AG04449 (cell line): ENCODE data around the gene TLE4.
A peak's percentile ranks its signal among the peaks of the same experiment; 100 is the strongest.

ENCODE experiments used
- CTCF ChIA-PET: fragments of 350-600 bp; formaldehyde crosslinking; extraction: SDS; loops from one replicate; lab custom pipeline; 2021; ENCODE audit warnings: antibody characterized with exemption; lab: Yijun Ruan, JAX
- POLR2A ChIA-PET: fragments of 400-600, 350-600 bp; formaldehyde crosslinking; extraction: SDS; loops from one replicate; lab custom pipeline; 2020; ENCODE audit warnings: antibody characterized with exemption, inconsistent platforms; lab: Yijun Ruan, JAX
- DNase-seq: peaks from one replicate; pipeline ENCODE4 v3.0.0-alpha.2; 2010; ENCODE audit warnings: low read depth, low spot score
- H3K4me3 ChIP-seq: 2 replicates; pipeline ENCODE4 v1.5.1; 2011; ENCODE audit warnings: low read depth, mild to moderate bottlenecking, control low read depth, low read length
- TF ChIP-seq, protein P1 (sequence below): IDR thresholded peaks from one replicate; pipeline ENCODE4 v1.5.1; 2011; ENCODE audit warnings: mild to moderate bottlenecking, moderate library complexity, low read length, control low read depth, inconsistent platforms; ENCODE audit not compliant: insufficient read depth; ENCODE audit errors: missing control alignments

Gene TLE4

DNA sequence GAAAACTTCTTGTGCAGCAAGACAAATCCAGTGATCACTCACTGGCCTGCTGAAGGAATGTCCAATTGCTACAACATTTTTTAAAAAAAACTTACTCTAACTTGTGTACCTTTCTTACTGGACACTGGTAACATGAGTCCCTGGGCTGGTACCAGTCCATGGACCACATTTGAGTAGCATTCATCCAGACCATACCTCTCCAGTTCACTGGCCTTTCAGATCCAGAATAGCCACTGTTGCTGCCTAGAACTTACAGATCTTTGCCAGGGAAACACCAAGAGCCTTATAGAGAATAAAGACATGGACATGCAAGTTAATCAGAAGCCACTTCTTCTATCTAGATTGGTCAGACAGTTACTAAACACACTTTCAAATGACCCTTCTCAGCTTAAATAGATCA lies 185.3 kb downstream of the TLE4 start:
- H3K4me3 ChIP-seq, result no peak overlapping the region
- ChIA-PET POLR2A (no interaction called here), CTCF (interaction anchor here (1.6 to 2.5 kb wide), 4 partner anchors 11 to 20 kb away, joined by 6 to 10 read pairs (median 8); no protein-coding TSS in a partner anchor)
- TF ChIP-seq, protein P1, sequence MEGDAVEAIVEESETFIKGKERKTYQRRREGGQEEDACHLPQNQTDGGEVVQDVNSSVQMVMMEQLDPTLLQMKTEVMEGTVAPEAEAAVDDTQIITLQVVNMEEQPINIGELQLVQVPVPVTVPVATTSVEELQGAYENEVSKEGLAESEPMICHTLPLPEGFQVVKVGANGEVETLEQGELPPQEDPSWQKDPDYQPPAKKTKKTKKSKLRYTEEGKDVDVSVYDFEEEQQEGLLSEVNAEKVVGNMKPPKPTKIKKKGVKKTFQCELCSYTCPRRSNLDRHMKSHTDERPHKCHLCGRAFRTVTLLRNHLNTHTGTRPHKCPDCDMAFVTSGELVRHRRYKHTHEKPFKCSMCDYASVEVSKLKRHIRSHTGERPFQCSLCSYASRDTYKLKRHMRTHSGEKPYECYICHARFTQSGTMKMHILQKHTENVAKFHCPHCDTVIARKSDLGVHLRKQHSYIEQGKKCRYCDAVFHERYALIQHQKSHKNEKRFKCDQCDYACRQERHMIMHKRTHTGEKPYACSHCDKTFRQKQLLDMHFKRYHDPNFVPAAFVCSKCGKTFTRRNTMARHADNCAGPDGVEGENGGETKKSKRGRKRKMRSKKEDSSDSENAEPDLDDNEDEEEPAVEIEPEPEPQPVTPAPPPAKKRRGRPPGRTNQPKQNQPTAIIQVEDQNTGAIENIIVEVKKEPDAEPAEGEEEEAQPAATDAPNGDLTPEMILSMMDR, result no peak
- DNase-seq, result no peak

DNA sequence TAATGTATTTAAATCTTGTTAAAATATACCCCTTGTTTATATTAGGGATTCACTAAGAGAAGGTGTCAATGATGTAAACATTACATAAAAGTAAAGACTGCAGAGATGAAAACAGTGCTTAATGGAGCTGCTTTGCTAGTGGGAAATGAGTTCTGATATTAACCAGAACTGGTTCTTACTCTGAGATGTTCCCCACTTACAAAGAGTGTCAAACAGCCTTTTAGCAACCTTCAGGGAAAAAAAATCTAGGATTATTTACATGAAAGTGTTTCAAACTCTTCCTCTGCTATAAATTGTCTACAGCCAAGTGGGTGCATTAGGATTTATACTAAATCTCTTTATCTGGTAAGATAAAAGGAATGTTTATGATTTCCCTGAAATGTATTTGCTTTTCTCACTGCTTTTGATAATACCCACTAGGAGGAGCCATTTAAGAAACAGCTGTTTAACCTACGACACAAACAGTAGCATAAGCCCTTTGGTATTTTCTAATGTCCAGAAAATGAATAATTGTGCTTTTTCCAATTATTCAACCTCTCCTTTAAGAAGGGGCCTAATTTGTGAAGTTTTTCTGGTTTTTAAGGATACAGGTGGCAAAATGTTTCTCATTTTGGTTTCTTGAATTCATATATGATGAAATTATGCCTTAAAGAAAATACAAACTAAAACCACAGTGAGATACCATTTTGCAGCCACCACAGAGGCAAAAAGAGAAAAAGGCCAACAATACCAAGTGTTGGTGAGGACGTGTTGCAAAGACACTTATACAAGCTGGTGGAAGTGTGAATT lies 186.3 kb downstream of the TLE4 start:
- TF ChIP-seq, protein P1, result peak; percentile 7
- CTCF ChIA-PET, result interaction anchor here (1.3 to 2.5 kb wide), 5 partner anchors 10 to 19 kb away, joined by 5 to 10 read pairs (median 7); no protein-coding TSS in a partner anchor
- H3K4me3 ChIP-seq, result no peak overlapping the region
- no peak for DNase-seq
- POLR2A ChIA-PET, result no interaction called here

DNA sequence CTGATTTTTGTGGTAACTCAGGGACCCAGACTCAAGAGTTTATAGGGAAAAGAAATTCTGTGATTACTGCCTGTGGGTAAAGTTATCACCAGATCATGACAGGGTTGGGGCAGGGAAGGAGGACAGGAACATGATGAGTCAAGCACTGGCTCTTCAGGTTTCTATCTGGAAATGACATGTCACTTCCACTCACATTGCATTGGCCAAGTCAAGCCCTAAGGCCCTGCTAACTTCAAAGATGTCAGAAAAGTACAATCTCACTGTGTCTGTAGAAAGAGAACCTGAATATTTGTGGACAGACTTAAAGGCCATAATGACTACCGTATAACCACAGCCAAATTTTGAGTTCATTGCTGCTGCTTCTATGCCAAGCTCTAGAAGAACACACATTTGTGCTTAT lies 187.7 kb downstream of the TLE4 start:
- DNase-seq, result no peak
- TF ChIP-seq, protein P1, result no peak
- H3K4me3 ChIP-seq, result no peak overlapping the region
- POLR2A ChIA-PET, result no interaction called here
- CTCF ChIA-PET, result no interaction called here

DNA sequence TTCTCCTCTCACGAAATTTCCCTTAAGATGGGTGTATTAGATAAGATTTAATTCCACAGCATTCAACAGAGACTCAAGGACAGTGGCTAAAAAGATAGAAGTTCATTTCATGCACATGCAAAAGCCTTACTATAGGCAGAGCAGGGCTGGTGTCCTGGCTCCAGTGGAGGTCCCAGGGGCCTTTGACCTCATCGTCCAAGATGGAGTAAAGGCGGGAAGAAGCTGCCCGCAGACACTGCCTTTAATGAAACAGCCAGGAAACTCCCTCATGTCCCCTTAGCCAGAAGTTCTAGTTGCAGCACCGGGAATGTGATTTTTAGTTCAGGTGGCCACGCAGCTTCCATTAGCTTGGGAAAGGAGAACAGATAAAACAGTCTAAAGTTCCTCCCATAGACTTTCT lies 190.3 kb downstream of the TLE4 start:
- CTCF ChIA-PET, result no interaction called here
- TF ChIP-seq, protein P1, result no peak
- POLR2A ChIA-PET, result no interaction called here
- H3K4me3 ChIP-seq, result no peak overlapping the region
- no peak for DNase-seq

DNA sequence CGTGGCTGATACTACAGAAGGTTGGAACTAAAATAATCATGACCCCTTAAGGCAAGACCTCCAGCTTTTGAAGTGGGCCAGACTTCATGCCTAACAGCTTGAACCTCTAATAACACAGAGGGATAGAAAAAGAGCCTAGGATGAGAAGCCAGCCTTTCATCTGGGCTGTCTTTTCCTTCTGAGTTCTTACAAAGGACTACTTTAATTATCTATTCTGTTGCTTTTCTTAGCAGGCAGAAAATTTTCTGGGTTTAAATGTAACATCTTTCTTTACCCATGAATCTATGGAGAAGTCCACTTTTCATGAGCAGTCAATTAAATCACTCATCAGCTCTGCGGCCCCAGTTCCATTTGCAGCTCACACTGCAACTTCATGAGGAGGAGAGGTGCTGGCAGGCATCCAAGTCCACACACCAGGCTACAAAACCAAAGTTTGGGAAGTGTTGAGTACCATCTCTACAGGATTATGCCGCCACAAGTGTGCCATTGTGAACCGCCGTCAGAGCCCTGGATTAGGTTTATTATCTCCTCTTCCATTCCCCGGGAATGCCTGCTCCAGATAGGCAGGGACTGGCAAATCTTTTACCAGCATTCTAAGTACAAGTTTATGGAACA lies 192.0 kb downstream of the TLE4 start:
- TF ChIP-seq, protein P1, result no peak
- no peak for DNase-seq
- POLR2A ChIA-PET, result interaction anchor here (1.2 to 1.5 kb wide), 2 partner anchors 13 to 192 kb away, joined by 3 to 4 read pairs; partner anchors contain the start of gene TLE4
- H3K4me3 ChIP-seq, result no peak overlapping the region
- CTCF ChIA-PET, result no interaction called here

DNA sequence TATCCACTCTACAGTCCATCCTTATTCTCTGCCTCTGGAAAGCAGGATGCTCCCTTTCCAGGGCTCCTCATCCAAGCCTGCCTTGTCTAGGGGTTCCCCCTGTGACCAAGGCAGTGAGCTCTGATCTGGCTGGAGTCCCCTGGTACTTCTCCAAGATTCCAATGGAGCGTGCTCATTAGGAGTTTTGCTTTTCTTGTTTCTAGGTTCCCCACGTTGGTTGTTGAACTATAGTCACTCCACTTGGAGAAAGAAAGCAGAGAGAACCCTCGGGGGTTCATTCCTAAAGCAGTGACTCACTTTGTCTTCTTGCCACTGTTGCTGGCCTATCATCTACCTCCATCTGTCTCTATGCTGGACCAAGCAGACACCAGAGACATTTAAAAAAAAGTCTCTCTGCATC lies 192.6 kb downstream of the TLE4 start:
- POLR2A ChIA-PET, result interaction anchor here (1.2 to 1.5 kb wide), 2 partner anchors 12 to 193 kb away, joined by 3 to 4 read pairs; partner anchors contain the start of gene TLE4
- CTCF ChIA-PET, result no interaction called here
- DNase-seq, result peak; percentile 96

More for the DNA sequence above, 192.6 kb downstream of the TLE4 start:
- no peak overlapping the region for H3K4me3 ChIP-seq
- TF ChIP-seq, protein P1, result no peak
